TTC549 (cell line): ENCODE data around the gene TIA1.
A peak's percentile ranks its signal among the peaks of the same experiment; 100 is the strongest.
"Not testable (repeated sequence)": the region's sequence is repeated elsewhere in the genome, so short reads cannot be mapped to it uniquely, and the experiment has no call there.

Experiments
- FAIRE-seq: peaks from 2 replicates; lab custom pipeline; 2012; peaks lifted over from hg19 to GRCh38; lab: Jason Lieb, UNC

The TIA1 gene

GRCh38 chr2:70214953-70215549 is 33.4 kb downstream of the TIA1 start:
- FAIRE-seq = no peak

- FAIRE-seq = no peak
These were observed 34.1 kb downstream of the TIA1 start for GRCh38 chr2:70214365-70214764.

- FAIRE-seq = no peak
These were observed 36.0 kb downstream of the TIA1 start for GRCh38 chr2:70212298-70212932.

GRCh38 chr2:70211595-70211994 is 36.8 kb downstream of the TIA1 start:
- peak; percentile 81 for FAIRE-seq

DNA sequence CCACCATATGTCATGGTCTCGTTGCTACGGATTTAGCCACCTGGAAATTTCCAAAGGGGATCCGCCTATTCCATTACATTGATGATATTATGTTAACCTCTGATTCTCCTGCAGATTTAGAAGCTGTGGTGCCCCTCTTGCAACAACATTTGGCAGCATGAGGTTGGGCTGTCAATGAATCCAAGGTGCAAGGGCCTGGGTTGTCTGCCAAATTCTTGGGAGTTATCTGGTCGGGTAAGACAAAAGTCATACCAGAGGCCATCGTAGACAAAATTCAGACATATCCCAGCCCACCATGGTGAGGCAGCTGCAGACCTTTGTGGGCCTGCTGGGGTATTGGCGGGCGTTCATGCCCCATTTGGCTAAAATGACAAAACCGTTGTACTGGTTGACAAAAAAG is 44.0 kb downstream of the TIA1 start:
- no peak for FAIRE-seq

GRCh38 chr2:70203086-70203485 is 45.3 kb downstream of the TIA1 start:
- FAIRE-seq = no peak

GRCh38 chr2:70202236-70202806 is 46.1 kb downstream of the TIA1 start:
- FAIRE-seq = no peak

GRCh38 chr2:70201831-70202230 is 46.6 kb downstream of the TIA1 start:
- FAIRE-seq = no peak

DNA sequence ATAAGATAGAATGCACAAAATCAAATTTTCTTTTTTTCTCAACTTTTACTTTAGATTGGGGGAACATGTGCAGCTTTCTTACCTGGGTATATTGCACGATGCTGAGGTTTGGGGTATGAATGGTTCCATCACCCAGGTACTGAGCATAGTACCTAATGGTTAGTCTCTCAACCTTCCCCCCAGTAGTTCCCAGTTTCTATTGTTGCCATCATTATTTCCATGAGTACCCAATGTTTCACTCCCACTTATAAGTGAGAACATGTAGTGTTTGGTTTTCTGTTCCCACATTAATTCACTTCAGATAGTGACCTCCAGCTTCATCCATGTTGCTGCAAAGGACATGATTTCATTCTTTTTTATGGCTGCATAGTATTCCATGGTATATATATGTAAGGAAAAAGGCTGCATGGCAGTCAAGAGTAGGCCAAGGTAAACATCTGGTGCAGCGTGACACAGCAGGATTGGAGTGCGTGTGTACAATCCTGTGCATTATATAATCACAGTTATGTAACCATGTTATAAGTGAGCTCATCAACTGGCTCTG is 47.1 kb downstream of the TIA1 start:
- FAIRE-seq = no peak

DNA sequence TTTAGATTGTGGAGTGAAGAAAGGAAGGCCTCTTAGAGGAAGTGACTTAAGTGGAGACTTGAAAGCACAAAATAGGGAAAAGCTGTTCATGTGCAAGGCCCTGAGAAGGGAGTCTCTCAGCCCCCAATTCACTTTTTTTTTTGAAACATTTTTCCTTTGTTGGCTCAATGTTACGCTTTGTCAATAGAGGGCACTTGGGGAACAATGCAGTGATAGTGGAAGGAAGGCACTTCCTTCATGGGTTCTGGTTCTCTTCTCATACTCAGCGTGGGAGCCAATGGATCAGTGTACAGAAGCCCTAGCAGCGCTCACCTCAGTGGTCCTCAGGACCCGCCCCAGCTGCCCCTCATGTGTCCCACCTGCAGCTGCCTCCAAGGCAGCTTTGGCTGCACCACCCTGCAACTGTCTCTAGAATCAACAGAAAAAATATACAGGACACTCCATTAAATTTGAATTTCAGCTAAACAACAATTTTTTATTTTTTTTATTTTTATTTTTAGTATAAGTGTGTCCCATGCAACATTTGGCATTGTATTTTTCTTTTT is 49.0 kb downstream of the TIA1 start:
- no peak for FAIRE-seq

- no peak for FAIRE-seq
These were observed 55.9 kb downstream of the TIA1 start for GRCh38 chr2:70192516-70192915.

DNA sequence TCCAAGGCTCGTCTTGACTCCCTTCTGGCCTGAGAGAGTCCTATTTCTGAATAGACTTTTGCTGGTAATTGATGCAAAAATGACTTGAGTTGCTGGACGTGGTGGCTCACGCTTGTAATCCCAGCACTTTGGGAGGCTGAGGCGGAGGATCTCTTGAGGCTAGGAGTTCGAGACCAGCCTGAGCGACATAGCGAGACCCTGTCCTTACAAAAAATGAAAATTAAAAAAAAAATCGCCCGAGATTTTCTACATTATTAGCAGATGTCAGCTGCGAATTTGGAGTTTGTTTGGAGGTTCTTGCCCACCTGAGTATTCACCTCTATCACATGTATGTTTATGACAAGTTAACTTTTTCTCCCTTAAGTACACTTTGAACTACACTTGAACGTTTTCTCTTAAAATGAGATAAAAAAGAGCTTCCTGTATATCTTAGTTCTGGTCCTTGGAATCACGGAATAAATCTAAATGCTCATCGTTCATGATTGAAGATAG is 57.1 kb downstream of the TIA1 start:
- FAIRE-seq = no peak

GRCh38 chr2:70190418-70191243 is 57.8 kb downstream of the TIA1 start, which contains the start of gene C2orf42:
Gene C2orf42 (minus strand): TSS chr2:70191019. CDS start chr2:70181985, 9,034 bp downstream.
- FAIRE-seq = peak; percentile 90

GRCh38 chr2:70188460-70188859 is 60.0 kb downstream of the TIA1 start:
- no peak for FAIRE-seq

DNA sequence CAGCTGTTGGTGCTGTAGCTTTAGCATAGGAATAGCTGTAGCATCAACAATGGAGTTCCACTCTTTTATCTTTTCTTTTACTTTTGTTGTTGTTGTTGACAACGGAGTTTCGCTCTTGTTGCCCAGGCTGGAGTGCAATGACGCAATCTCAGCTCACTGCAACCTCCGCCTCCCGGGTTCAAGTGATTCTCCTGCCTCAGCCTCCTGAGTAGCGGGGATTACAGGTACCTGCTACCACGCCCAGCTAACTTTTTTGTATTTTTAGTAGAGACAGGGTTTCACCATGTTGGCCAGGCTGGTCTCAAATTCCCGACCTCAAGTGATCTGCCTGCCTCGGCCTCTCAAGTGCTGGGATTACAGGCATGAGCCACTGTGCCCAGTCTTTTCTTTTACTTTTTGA is 61.3 kb downstream of the TIA1 start:
- FAIRE-seq = not testable (repeated sequence)

DNA sequence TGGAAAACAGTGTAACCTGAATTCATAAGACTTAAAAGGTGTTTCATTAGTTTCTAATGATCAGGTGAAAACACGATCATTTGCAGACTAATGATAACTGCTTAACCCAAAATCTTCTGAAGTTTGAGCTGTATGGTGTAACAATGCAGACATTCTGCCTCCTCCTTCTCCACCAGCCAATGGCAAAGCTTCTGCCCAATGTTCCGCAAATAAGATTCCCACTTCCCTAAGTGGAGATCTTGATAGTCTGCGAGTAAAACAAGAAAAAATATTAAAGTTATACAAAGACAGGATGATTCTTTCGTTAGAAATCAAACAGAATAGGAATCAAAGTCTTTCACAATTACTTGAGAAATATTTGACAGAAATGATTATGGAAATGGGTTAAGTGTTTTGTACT is 65.7 kb downstream of the TIA1 start:
- no peak for FAIRE-seq

DNA sequence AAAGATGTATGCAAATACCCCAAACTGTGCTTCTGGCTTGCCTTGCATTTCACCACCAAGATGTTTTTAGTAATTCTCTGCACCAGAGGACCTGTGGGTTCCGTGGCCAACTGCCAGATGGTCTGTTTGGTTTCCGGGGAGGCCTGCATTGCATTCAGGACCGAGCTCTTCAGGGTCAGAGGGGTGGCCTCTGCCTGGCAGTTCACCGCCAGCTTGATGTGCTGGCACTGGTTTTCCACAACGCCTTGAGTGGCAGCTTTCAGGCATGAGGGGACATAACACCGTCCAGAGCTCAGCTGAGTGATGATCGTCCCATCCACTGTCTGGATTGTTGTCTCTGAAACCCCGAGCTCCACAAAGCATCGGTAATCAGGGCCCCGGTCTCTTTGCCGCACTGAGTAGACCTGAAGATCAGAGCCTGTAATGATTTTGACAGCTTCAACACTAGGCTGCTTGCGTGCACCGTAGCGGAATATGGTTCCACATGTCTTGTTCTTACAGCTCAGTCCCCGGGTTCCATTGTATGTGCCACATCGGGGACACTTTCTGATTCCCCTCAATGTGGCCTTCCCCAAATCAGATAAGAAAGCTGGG is 67.0 kb downstream of the TIA1 start:
- no peak for FAIRE-seq

GRCh38 chr2:70173520-70173919 is 74.9 kb downstream of the TIA1 start:
- FAIRE-seq = no peak

- not testable (repeated sequence) for FAIRE-seq
These were observed 78.7 kb downstream of the TIA1 start for GRCh38 chr2:70169654-70170245.

- FAIRE-seq = no peak
These were observed 87.3 kb downstream of the TIA1 start for GRCh38 chr2:70161069-70161534.

DNA sequence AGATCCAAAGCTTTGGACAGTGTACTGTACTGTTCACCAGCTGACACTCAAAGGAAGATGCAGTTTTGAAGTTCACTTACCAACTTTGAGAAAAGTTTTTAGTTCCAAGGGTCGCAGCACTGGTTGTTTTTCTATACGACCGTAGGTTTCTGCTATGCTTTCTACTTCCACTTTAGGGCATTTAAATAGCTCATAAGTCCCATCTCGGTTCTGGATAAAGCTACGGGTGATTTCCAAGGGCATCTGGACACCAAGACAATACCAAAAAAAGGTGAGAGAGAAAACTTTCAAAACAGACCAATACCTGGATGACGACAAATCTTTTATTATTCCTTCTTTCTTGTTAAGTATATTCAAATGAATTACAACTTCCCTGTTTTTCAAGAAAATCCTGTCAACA is 87.9 kb downstream of the TIA1 start:
- FAIRE-seq = no peak
